PC-3 (cell line): ENCODE measurements around the gene ZFYVE19. TPM values are rescaled to one million over a fixed set of nuclear protein-coding genes. Genes with fewer than 3 reads are reported as not detected.

Experiments used
- ATAC-seq: fragments of 200-7000 bp; cut with Tn5 transposase; 2 replicates; pipeline ENCODE4 v1.9.1; 2020; ENCODE audit warnings: mild to moderate bottlenecking, moderate library complexity
- BruUV-seq: library from RNA; stranded (reverse); fragments of 400-500 nt; replicated peaks from 2 replicates; lab custom pipeline; 2021; lab: Mats Ljungman, UMichigan
- CTCF ChIA-PET: fragments of 300-600 bp; sonication (Branson Sonifier 250); formaldehyde crosslinking; loops from one replicate; lab custom pipeline; 2022; ENCODE audit warnings: antibody characterized with exemption; lab: Charles Lee
- POLR2A ChIA-PET: fragments of 300-600 bp; sonication (Branson Sonifier 250); formaldehyde crosslinking; loops from one replicate; lab custom pipeline; 2022; ENCODE audit warnings: antibody characterized with exemption; ENCODE audit not compliant: unreplicated experiment; lab: Charles Lee
- DNase-seq: peaks from one replicate; pipeline ENCODE4 v3.0.0-alpha.2; 2015
- H2AFZ ChIP-seq: fragments of 300-600 bp; sonication (generic); 2 replicates; pipeline ENCODE4 v1.6.0; 2016; ENCODE audit warnings: antibody characterized with exemption, low read length
- H3F3A ChIP-seq: fragments of 300-600 bp; sonication (generic); one replicate; pipeline ENCODE4 v1.6.0; 2017; ENCODE audit warnings: antibody characterized with exemption, low read length, control low read depth, mild to moderate bottlenecking; ENCODE audit not compliant: unreplicated experiment
- H3K27ac ChIP-seq: fragments of 300-600 bp; sonication (generic); 2 replicates; pipeline ENCODE4 v1.5.1; 2016; ENCODE audit warnings: mild to moderate bottlenecking, low read length
- H3K27me3 ChIP-seq: fragments of 300-600 bp; sonication (generic); 2 replicates; pipeline ENCODE4 v1.6.1; 2016; ENCODE audit warnings: low read length, mixed read lengths
- H3K36me3 ChIP-seq: fragments of 300-600 bp; sonication (generic); 2 replicates; pipeline ENCODE4 v1.6.1; 2016; ENCODE audit warnings: low read depth, mixed run types, low read length, mixed read lengths
- H3K4me1 ChIP-seq: fragments of 300-600 bp; sonication (generic); 2 replicates; pipeline ENCODE4 v1.5.1; 2016; ENCODE audit warnings: low read length; ENCODE audit not compliant: insufficient read depth
- H3K4me2 ChIP-seq: fragments of 300-600 bp; sonication (generic); 2 replicates; pipeline ENCODE4 v1.6.0; 2016; ENCODE audit warnings: low read length
- H3K4me3 ChIP-seq: fragments of 300-600 bp; sonication (generic); 2 replicates; pipeline ENCODE4 v1.5.1; 2016; ENCODE audit warnings: mild to moderate bottlenecking, low read length, mixed read lengths
- H3K79me2 ChIP-seq: fragments of 300-600 bp; sonication (generic); 2 replicates; pipeline ENCODE4 v1.6.1; 2017; ENCODE audit warnings: low read length, mixed read lengths
- H3K9ac ChIP-seq: fragments of 300-600 bp; sonication (generic); 2 replicates; pipeline ENCODE4 v1.6.0; 2016; ENCODE audit warnings: mild to moderate bottlenecking, low read length
- H3K9me2 ChIP-seq: fragments of 300-600 bp; sonication (generic); replicated peaks from 2 replicates; pipeline ENCODE4 v1.6.1; 2016; ENCODE audit warnings: mixed run types, low read length, mixed read lengths
- H3K9me3 ChIP-seq: fragments of 300-600 bp; sonication (generic); 2 replicates; pipeline ENCODE4 v1.6.1; 2016; ENCODE audit warnings: low read length, mixed read lengths
- H4K20me1 ChIP-seq: fragments of 300-600 bp; sonication (generic); 2 replicates; pipeline ENCODE4 v1.6.1; 2016; ENCODE audit warnings: low read length, mixed read lengths
- CTCF ChIP-seq: fragments of 300-600 bp; sonication (generic); conservative IDR thresholded peaks from 2 replicates; pipeline ENCODE4 v1.5.1; 2017; ENCODE audit warnings: antibody characterized with exemption, low read depth, mild to moderate bottlenecking, low read length
- EZH2 ChIP-seq: fragments of 300-600 bp; sonication (generic); IDR thresholded peaks from one replicate; pipeline ENCODE4 v1.6.1; 2017; ENCODE audit warnings: antibody characterized with exemption, mild to moderate bottlenecking, low read length; ENCODE audit not compliant: unreplicated experiment
- EZH2phosphoT487 ChIP-seq: fragments of 300-600 bp; sonication (generic); IDR thresholded peaks from 2 replicates; pipeline ENCODE4 v1.6.1; 2018; ENCODE audit warnings: mild to moderate bottlenecking, antibody characterized with exemption, low read length, borderline replicate concordance
- intact Hi-C: fragments of 100-400 bp; cut with micrococcal nuclease; formaldehyde crosslinking; loops from 2 replicates; pipeline ENCODE4 v1.9.0; 2023
- total RNA-seq: library from RNA; depleted of rRNA; stranded (reverse); fragments of >200 nt; gene quantifications from 2 replicates; pipeline ENCODE4 v1.2.3, GENCODE V29; 2014

The ZFYVE19 gene
- total RNA-seq, 1 experiment from 2014 or later = 32.3 TPM

GRCh38 chr15:40846841-40847222 is 39.9 kb downstream of the ZFYVE19 start:
- Histone ChIP-seq H3K9me2 (no peaks in the 10 kb centered on the region), H3K4me2 (peak overlapping the region; percentile 83), H3K36me3 (peaks cover 15% of the 10 kb centered on the region; the same call in 1 of the 2 replicates), H3K9me3 (no peaks in the 10 kb centered on the region), H3K27ac (peak overlapping the region; percentile 53), H3F3A (no peaks in the 10 kb centered on the region), H3K27me3 (no peaks in the 10 kb centered on the region), H2AFZ (no peak overlapping the region), H4K20me1 (peaks cover 19% of the 10 kb centered on the region; the same call in 1 of the 2 replicates), H3K9ac (peak overlapping the region; percentile 44), H3K4me3 (peak overlapping the region; percentile 88), H3K4me1 (peaks cover 38% of the 10 kb centered on the region), H3K79me2 (peaks cover 83% of the 10 kb centered on the region)
- ChIA-PET POLR2A (no interaction called here), CTCF (interaction anchor here (0.6 to 2.8 kb wide), 3 partner anchors 11 to 45 kb away, joined by 3 to 11 read pairs (median 5); no protein-coding TSS in a partner anchor)
- TF ChIP-seq CTCF (no peak), EZH2 (no peak), EZH2phosphoT487 (no peak)
- DNase-seq = peak; percentile 34
- ATAC-seq = no peak
- intact Hi-C loops = no loop called here
- no TSS peak for BruUV-seq

- CTCF ChIA-PET = interaction anchor here (0.6 to 2.8 kb wide), 3 partner anchors 10 to 45 kb away, joined by 3 to 11 read pairs (median 5); no protein-coding TSS in a partner anchor
- intact Hi-C loops = no loop called here
- Histone ChIP-seq H3K36me3 (peaks cover 15% of the 10 kb centered on the region; the same call in 1 of the 2 replicates), H3F3A (no peaks in the 10 kb centered on the region), H2AFZ (no peak overlapping the region), H3K4me3 (peak overlapping the region; percentile 88), H3K4me2 (peak overlapping the region; percentile 83), H3K27ac (peak overlapping the region; percentile 53), H3K4me1 (peaks cover 38% of the 10 kb centered on the region), H3K9me2 (no peaks in the 10 kb centered on the region), H3K79me2 (peaks cover 85% of the 10 kb centered on the region), H4K20me1 (peaks cover 19% of the 10 kb centered on the region; the same call in 1 of the 2 replicates), H3K9me3 (no peaks in the 10 kb centered on the region), H3K27me3 (no peaks in the 10 kb centered on the region), H3K9ac (peak overlapping the region; percentile 44)
- no TSS peak for BruUV-seq
- ATAC-seq (peak; percentile 65), DNase-seq (peak; percentile 85)
- POLR2A ChIA-PET = interaction anchor here (0.6 kb wide), 1 partner anchor 24 kb away, joined by 3 read pairs; no protein-coding TSS in a partner anchor
- TF ChIP-seq EZH2phosphoT487 = no peak
- no peak for TF ChIP-seq CTCF
- no peak for TF ChIP-seq EZH2
Measured at GRCh38 chr15:40847223-40847961, 40.5 kb downstream of the ZFYVE19 start.
